ACHN (cell line): ENCODE measurements around the gene TRIM7.
A peak's percentile ranks its signal among the peaks of the same experiment; 100 is the strongest.
"Not testable (repeated sequence)": the region's sequence is repeated elsewhere in the genome, so short reads cannot be mapped to it uniquely, and the experiment has no call there.

Source experiments
- DNase-seq: peaks from one replicate; pipeline ENCODE4 v3.0.0-alpha.2; 2015
- in situ Hi-C: cut with HindIII; loops from 2 replicates; pipeline ENCODE4 v1.10.0; 2017; ENCODE audit warnings: low sequenced_read_pairs, low pct_ligation_motif_present, low pct_unique_long_range_greater_than_20kb

TRIM7 gene

DNA sequence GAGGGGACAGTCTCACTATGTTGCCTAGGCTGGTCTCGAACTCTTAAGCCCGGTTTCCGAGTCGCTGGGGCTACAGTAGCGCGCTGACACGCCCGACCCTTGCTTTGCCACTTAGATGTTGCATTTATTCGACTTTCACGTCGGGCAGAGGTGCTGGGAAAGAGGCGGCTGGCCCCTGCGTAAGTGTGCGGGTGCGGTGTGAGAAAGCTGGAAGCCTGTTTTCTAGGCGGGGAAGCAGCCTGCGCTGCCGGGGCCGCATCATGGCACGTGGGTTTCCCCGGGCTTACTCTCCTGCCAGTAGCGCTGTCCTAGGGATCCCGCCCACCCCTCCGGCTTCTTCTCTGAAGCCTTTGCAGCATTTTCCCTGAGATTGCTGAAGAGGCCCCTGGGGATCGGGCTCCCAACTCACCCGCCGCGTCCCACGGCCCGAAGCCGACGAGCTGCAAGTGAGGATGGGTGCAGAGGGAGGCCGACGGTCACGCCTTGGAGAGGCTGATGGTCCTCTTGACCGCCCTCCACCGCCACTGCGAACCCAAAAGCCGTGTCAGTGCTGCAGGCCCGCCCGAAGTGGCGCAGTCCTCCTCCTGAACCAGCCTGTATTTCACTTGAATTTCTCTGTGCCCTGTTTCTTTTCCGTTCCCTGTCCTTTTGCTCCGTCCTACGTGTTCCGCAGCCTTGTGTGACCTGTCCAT is 12.3 kb upstream of the TRIM7 start:
- DNase-seq = peak; percentile 62
- in situ Hi-C loops = no loop called here

DNA sequence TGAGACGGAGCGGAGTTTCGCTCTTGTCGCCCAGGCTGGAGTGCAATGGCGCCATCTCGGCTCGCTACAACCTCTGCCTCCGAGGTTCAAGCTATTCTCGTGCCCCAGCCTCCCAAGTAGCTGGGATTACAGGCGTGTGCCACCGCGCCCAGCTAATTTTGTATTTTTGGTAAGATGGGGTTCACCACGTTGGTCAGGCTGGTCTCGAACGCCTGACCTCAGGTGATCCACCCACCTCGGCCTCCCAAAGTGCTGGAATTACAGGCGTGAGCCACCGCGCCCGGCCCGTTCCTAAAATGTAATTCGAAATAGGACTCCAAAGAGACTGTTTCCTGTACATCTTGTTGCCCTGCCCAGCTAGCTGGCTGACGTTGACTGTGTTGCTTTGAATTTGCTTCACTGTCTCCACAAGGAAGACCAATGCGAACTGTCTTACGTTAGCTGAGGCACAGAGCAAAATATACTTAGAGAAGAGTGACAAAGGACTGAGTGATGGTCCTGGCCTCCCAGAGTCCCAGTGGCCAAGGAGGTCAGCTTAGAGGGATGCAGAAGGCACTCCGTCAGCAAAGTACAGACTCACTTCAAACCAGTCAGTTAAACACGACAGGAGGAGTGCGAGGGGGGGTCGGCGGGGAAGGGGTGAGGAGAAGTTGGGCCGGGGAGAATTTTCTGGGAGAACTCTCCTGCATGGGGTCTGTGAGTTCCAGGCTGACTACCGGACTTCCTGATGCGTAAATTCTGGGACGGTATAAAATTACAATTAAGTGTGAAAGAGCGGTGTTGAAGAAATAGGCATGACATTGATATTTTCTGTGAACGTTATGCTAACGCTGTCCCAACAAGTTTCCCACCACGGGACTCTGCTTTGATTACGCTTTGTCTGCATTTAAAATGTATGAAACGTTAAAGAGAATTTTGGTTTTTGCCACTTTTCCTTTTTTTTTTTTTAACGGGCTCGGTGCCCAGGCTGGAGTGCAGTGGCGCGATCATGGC is 11.3 kb upstream of the TRIM7 start:
- in situ Hi-C loops = no loop called here
- DNase-seq = peak; percentile 74

DNA sequence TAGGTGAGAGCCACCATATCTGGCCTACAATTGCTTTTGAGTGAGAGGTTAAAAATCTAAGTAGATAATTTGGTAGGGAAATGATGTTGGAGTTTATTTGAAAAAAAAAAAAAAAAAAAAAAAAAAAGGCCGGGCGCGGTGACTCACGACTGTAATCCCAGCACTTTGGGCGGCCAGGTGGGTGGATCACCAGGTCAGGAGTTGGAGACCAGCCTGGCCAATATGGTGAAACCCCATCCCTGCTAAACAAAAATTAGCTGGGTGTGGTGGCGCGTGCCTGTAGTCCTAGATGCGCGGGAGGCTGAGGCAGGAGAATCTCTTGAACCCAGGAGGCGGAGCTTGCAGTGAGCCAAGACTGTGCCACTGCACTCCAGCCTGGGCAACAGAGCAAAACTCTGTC is 9.3 kb upstream of the TRIM7 start:
- in situ Hi-C loops, DNase-seq: not testable (repeated sequence)

DNA sequence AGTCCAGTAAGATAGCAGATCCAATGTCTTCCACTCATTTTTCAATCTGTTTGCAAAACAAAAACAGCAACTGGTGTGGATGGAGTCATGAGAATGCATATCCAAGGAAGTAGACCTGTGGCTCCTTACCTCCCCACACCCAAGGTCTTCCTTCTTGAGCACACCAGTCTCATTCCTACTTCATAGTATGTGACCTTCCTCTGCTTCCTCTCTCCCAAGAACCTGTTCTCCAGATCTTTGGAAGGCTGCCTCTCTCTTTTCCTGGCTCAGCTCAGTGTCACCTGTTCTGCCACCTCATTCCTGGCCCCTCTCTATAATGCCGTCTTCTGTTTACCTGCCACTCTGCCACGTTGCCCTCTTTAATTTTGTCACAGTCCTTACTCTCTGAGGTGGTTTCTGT is 7.9 kb upstream of the TRIM7 start:
- no peak for DNase-seq
- in situ Hi-C loops = no loop called here

DNA sequence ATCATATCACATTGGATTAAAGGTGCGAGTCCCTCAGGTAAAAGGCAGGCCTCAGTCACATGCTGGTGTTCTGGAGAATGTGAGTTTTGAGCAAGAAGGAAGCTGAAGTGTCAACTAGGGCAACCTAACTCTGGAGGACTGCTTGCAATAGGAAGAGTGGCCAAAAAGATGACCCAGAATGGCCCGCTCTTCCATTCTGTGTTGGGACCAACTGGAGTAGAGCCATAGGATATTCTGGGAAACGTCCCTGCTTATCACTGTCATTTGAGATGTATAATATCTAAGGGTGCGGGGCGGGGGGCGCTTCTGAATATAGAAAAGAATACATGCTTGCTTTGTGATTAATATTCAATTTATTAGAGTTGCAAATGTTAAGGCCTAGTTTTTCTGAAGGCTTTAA is 7.1 kb upstream of the TRIM7 start:
- DNase-seq = no peak
- in situ Hi-C loops = no loop called here

DNA sequence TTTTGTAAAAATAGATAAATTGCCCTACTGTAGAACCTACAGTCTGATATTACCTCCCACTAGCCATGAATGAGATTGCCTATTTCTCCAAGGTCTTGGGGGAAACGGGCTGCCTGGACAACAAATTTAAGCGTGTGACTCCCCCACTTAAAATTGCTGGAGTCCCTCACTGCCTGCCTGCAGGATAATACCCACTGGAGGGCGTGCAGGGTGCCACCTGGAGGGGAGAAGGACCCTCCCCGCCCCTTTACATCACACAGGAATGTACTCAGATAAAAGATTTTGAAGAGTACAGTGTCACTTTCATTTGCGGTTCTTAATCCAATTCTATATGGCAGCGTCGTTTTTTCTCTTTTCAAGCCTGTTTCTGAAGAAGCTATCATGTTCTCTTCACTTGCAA is 6.2 kb upstream of the TRIM7 start:
- in situ Hi-C loops = no loop called here

DNA sequence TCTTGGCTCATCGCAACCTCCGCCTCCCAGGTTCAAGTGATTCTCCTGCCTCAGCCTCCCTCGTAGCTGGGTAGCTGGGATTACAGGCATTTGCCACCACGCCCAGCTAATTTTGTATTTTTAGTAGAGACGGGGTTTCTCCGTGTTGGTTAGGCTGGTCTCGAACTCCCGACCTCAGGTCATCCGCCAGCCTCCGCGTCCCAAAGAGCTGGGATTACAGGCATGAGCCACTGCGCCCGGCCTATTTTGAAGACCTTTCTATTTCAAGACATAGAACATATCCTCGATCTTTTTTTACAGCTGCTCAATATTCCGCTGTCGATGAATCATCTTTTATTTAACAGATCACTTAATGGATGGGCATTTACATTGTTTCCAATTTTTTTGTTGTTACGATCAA is 5.7 kb upstream of the TRIM7 start:
- in situ Hi-C loops, DNase-seq: not testable (repeated sequence)

More for the DNA sequence above, 6.2 kb upstream of the TRIM7 start:
- no peak for DNase-seq

DNA sequence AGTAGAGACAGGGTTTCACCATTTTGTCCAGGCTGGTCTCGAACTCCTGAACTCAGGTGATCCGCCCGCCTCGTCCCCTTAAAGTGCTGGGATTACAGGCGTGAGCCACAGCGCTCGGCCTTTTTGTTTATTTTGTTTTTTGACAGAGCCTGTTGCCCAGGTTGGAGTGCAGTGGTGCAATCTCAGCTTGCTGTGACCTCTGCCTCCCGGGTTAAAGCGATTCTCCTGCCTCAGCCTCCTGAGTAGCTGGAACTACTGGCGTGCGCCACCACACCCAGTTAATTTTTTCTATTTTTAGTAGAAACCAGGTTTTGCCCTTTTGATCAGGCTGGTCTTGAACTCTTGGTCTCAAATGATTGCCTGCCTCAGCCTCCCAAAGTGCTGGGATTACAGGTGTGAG is 5.2 kb upstream of the TRIM7 start:
- in situ Hi-C loops = not testable (repeated sequence)

DNA sequence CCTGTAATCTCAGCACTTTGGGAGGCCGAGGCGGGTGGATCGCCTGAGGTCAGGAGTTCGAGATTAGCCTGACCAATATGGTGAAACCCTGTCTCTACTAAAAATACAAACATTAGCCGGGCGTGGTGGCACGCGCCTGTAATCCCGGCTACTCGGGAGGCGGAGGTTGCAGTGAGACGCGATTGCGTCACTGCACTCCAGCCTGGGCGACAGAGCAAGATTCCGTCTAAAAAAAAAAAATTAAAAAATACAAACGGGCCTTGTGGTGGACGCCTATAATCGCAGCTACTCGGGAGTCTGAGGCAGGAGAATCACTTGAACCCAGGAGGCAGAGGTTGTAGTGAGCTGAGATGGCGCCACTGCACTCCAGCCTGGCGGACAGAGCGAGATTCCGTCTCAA is 4.0 kb upstream of the TRIM7 start:
- in situ Hi-C loops, DNase-seq: not testable (repeated sequence)

More for the DNA sequence above, 5.2 kb upstream of the TRIM7 start:
- DNase-seq = not testable (repeated sequence)

DNA sequence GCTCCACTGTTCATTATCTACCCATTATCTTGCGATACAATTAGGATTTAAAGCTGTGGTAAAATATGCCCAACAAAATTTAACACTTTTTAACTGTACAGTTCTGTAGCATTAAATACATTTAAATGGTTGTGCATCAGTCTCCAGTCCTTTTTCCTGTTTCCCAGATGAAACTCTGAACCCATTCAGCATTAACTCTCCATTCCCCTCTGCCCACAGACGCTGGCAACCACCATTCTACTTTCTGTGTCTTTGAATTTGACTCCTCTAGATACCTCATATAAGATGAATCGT is 2.9 kb upstream of the TRIM7 start:
- DNase-seq = no peak
- in situ Hi-C loops = no loop called here

DNA sequence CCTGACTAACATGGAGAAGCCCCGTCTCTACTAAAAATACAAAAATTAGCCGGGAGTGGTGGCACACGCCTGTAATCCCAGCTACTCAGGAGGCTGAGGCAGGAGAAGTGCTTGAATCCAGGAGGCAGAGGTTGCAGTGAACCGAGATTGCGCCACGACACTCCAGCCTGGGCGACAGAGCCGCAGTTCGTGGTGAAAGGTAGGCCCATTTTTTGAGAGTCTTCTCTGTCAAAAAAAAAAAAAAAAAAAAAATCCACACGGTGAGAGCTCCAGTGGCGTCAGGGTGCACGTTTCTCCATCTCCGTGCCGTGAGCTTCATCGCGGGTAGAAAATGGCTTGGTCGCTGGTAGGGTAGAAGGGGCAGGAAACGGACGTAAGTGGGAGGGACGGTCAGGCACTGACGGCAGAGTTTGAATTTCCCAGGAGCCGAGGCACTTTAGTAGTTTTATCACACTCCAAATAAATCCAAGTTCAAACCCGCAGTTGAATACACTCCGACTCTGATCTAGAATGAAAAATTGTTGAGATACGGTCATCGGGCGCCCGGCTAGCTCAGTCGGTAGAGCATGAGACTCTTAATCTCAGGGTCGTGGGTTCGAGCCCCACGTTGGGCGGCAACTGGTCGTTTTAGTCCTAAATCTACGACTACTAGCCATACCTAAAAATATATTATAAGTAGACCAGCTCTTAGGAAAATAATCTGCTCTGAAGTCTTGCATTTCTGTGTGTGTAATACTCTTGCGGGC is 2.4 kb upstream of the TRIM7 start:
- peak; percentile 86 for DNase-seq
- in situ Hi-C loops = no loop called here

DNA sequence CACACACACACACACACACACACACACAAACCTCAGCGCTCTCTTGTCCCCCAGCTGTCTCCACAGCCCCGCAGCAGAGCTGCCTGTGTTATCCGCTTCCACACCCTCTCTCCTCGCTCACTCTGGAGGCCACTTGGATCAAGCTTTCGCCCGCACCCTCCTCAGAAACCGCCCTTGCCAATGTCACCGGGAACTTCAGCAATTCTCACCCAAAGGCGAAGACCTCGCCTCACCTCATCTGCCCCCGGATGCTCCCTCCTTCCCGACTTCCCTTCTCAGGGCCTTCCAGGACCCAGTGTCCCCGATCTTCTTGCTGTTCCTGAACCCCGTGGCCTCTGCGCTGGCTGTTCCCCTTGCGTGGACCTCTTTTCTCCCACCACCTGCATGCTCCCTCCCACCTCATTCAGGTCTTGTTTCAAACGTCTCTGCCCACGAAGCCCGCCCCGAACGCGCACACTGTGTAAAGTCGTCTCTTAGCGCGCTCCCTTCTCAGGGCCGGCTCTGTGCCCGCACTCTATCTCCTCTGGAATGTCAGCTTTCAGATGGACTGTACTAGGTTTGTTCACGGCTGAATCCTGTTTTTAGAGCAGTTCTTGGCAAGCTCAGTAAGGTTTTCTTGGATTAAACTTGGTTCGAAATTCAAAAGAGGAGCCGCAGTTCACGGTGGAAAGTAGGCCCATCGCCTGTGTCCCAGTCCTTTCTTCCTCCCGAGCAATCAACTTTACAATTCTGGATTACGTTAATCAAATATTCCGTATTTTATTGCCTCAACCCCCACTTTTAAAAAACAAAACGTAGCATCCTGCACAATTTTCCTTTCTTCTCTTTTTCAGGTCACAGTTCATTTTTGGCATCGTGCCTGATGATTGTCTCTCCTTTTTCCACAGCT is 1.0 kb upstream of the TRIM7 start:
- in situ Hi-C loops = no loop called here
- no peak for DNase-seq

DNA sequence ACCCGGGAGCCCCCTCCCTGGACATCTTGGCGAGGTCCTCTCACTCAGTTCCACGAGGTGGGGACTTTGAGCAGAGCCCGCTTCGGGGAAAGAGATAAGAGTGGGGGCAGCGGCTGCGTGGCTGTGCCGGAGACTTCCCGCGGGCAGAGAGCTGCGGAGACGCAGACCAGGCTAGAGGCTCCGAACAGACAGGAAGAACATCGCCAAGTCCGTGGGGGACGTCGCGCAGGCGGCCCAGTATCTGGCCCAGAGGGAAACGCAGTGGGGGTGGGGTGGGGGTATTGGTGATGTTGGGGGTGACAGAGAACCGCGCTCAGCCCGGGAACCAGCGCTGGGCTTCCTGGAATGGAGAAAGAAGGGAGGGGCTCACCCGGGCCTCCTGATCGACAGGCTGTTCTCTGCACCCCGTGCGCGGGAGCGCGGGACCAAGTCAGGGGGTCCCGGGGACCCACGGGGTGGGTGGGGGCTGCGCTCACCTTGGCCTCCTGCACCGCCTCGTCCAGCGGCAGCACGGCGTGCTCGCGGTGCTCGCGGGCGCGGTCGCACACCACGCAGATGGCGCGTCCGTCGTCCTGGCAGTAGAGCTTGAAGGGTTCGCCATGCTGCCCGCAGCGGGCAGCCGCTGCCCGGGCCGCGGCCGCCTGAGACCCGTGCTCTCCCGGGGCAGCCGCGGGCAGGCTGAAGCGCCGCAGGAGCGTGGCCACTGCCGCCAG is 727 bp downstream of the TRIM7 start:
- DNase-seq = no peak

DNA sequence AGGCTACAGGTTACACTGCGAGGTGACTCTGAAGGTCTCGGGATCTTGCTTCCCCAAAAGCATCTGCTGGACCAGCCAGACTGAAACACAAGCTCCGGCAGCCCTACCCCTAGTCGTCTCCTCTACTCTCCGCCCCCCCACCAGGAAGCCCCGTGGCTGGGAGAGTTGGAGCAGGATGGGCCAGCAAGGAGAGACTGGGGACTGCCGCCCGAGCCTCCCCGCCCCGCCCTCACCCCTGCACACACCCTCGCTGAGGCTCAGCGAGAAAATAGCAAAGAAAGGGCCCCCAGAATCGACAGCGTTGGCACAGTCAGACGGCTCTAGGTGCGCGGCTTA is 1.3 kb downstream of the TRIM7 start:
- DNase-seq = no peak
- in situ Hi-C loops = no loop called here

More for the DNA sequence above, 727 bp downstream of the TRIM7 start:
- in situ Hi-C loops = no loop called here

DNA sequence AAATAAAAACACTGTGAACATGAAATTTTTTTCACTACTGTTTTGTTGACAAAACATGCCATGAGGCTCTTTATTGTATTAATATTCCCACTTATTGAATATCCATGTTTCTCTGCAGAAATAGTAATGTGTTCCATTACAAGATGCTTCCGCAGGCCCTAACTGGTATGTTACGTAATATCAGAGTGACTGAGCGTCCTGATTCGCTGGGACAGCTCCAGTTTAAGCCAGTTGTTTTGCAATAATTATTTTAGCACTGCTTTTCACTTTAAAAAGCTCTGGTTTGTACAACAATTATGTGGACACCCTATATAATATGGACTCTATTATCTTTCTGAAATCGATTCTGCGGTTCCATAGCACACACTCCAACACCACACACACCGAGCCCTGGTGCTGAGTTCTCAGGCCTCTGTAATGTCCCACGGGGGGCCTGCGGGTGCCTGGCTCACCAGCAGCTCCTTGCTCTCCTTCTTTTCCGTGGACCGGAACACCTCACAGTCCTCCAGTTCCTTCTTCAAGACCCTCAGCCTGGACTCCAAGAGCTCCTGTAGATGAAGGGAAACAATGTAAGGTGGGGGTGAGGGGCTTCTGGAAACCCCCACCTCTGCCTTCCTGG is 1.8 kb downstream of the TRIM7 start:
- in situ Hi-C loops = no loop called here
- DNase-seq = no peak

DNA sequence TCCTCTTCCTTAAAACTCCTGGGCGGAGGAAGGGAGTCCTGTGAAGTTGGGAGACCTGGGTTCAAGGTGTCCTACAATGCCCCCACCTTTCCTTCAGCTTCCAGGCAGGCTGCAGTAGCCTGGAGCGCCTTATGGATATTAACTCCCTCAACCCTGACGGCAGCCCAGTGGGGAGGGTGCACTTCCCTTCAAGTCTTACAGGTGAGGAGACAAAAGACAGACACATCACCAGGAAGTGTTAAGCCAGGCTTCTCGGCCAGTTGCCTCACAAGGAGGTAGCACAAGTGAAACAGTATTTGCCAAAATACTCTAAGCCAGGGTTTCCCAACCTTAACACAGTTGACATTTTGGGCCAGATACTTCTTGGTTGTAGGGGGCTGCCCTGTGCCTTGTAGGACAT is 4.2 kb downstream of the TRIM7 start:
- in situ Hi-C loops = no loop called here
- no peak for DNase-seq

DNA sequence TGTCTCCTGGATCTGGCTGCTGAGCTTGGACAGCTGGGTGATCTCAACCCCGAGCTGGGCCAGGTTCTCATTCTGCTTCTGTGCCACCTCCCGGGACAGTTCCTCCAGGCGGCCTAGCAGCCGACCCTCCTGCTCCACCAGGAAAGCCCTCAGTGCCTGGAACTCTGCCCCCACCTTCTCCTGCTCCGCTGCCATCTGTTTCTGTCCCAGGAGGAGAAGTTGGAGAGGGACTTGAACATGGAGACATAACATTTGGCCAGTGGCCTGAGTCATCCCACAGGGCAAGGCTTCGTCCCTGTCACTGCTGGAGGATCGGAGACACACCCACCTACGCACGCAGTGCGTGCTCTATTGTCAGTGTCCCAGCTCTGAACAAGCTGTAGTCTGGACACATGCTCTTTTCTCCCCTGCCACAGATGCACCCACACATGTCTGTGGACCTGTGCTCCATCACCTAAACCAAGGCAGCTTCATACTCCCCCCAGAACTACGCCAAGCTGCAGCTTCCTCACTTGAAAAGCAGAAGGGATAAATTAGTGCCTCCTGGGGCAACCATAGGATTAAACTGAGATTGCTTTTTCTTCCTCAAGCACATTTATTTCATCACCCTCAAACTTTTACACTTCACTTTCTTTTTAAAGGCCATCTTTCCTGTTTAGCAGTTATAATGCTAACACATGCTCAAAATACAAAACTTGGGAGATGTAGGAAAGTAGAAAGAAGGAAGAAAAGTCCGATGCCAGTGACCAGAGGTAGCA is 4.9 kb downstream of the TRIM7 start:
- in situ Hi-C loops = no loop called here
- DNase-seq = no peak
